GM18868 (cell line): ENCODE data around the gene DEPDC5.
"Not testable (repeated sequence)": the region's sequence is repeated elsewhere in the genome, so short reads cannot be mapped to it uniquely, and the experiment has no call there.

Experiments
- ATAC-seq: cut with Tn5 transposase; IDR thresholded peaks from one replicate; pipeline ENCODE4 v1.9.1; 2021; ENCODE audit warnings: mild to moderate bottlenecking, moderate library complexity; ENCODE audit not compliant: unreplicated experiment

The DEPDC5 gene

DNA sequence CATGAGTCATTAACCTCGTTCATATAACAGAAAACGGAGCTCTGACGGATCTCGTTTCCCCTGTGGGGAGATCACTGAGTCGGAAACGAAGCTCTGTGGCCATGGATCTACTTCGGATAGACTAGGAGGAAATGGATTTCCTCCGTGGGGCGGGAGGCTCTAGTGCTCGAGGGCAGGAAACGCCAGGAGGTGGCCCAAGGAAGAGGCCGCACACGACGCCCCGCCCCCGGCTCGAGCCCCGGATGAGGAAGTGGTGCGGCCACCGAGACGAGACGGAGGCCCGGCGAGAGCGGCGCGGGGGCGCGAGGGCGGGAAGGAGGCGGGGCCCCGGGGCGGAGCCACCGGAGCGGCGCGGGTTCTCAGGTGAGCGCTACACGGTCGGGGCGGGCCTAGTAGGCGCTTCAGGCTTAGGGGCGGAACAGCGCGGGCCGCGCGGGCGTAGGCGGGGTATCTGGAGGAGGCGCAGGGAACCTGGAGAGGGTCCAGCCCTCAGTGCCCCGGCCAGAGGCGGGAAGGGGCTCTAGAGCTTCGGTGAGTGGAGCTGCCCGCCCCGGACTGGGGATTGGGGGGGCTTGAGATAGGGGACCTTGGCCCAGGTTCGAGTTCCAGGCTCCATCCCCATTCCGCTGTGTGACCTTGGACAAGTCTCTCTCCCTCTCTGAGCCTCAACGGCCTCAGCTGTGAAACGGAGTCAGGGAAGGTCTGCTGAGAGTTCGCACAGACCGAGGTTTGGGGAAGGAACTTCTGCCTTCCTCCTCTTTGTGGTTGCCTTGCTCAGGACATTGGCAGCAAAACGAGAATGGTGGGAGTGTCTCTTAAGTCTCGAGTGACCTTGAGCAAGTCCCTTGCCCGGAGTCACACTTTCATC lies at the start of gene DEPDC5:
Gene DEPDC5 (plus strand): TSS at position 386 of the 868 bp plus-strand sequence. CDS start 903 bp downstream, outside the sequence.
- ATAC-seq, result peak; percentile 64

DNA sequence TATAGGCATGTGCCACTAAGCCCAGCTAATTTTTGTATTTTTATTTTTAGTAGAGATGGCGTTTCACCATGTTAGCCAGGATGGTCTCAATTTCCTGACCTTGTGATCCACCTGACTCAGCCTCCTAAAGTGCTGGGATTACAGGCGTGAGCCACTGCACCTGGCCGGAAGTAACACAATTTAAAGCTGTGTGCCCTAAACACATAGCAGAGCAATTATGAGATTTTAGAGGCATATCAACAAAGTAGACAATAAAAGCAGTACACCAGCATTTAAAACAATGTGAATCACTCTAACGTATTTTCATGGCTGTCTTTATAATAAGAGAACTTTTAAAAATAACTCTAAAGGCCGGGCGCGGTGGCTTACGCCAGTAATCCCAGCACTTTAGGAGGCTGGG lies 46.3 kb upstream of the DEPDC5 start:
- no peak for ATAC-seq

DNA sequence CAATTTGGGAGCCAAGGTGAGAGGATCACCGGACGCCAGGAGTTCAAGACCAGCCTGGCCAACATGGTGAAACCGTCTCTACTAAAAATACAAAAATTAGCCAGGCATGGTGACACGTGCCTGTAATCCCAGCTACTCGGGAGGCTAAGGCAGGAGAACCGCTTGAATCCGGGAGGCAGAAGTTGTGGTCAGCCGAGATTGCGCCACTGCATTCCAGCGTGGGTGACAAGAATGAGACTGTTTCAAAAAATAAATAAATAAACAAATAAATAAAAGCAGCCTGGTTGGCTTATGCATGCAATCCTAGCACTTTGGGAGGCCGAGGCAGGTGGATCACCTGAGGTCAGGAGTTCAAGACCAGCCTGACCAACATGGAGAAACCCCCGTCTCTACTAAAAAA lies 42.6 kb upstream of the DEPDC5 start:
- not testable (repeated sequence) for ATAC-seq

- no peak for ATAC-seq
Observed at GRCh38 chr22:31715147-31715778, 38.6 kb upstream of the DEPDC5 start.

- ATAC-seq, result no peak
Observed at GRCh38 chr22:31719850-31720471, 33.9 kb upstream of the DEPDC5 start.

DNA sequence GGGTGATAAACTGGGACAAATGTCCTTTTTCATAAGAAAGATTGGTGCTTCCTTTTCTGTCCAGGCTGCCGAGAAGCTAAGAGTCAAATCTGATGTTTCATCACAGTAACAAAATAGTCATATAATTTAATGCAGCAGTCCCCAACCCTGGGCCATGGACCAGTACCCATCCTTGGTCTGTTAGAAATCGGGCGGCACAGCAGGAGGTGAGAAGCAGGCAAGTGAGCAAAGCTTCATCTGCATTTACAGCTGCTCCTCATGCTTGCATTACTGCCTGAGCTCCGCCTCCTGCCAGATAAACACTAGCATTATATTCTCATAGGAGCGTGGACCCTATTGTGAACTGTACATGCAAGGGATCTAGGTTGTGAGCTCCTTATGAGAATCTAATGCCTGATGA lies 30.1 kb upstream of the DEPDC5 start:
- ATAC-seq, result no peak

DNA sequence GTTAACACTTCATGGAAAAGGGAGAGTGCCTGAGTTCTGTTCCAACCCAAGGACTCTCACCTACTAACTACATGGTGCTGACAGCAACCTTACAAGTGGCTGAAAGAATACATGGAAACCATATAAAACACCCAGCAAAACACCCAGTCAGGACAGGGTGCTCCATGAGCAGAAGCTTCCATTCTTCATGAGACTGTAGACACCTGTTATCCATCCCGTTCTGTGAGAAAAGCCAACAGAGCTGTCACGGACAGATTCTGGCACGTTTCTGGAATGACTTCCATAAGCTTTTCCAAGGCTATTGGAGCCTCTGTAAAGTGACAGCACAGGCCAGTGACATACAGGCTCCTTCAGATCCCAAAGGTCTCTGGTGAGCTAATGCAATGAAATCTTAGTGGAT lies 27.1 kb upstream of the DEPDC5 start:
- no peak for ATAC-seq

DNA sequence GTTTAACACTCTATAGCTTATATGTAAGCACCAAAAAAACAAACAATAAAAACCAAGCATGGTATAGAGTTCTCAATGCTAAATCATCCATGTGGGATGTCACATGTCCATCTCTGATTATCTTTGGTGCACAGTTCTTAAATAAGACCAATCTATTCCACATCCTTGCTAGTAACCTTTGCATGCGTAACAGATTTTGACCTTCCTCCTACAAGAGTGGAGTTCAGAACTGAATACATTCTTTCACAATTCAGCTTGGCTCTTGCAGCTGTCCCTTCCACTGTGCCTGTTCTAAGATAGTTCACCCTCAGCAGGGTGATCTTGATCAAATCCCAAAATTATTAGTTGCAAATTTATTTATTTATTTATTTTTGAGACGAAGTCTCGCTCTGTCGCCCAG lies 25.0 kb upstream of the DEPDC5 start:
- no peak for ATAC-seq

- ATAC-seq, result no peak
Observed at GRCh38 chr22:31730344-31730711, 23.5 kb upstream of the DEPDC5 start.

GRCh38 chr22:31732089-31732829 lies 21.6 kb upstream of the DEPDC5 start:
- no peak for ATAC-seq

DNA sequence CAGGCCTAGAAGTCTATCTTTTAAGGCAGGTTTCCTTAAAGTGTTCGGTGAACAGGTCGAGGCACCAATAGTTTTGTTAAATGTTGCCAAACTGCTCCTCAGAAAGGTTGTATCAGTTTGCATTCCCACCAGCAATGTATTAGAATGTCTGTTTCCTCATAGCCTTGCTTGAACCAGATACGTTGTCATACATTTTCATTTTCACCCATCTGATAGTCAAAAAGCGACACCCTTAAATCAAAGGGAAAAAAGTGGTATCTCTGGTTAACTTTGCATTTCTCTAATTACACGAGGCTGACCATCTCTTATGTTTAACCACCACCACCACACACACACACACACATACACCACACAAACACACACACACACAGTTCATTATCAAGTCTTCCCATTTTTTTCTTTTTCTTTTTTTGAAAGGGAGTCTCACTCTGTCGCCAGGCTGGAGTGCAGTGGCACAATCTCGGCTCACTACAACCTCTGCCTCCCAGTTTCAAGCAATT lies 20.2 kb upstream of the DEPDC5 start:
- ATAC-seq, result no peak

DNA sequence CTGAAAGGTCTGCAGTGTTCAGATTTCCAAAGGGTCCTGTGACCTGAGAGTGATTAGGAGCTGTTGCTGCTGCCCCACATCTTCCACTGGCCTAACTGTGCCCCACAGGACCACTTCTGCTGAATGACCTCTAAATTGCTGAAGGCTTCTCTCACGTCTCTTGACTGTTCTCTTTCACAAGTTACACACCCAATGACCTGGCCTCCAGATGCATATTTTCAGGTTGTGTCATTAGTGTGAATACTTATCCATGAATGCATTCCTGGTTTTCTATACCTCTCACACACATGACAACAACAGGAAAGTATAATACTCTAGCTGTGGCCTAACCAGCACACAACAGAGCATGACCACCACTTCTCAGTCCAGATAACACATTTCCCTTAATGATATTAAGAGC lies 19.3 kb upstream of the DEPDC5 start:
- no peak for ATAC-seq

DNA sequence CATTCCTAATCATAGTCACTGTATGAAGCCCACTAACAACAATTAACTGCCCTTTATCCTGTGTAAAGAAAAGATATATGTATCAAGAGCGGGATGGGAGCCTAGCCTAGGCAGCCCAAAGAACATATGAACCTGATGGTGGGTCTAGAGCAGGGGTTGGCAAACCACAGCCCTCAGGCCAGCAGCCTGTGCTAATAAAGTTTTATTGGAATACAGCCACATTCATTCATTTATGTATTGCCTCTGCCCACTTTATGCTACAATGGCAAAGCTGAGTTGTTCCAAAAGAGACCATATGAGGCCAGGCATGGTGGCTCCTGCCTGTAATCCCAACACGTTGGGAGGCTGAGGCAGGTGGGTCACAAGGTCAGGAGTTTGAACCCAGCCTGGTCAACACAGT lies 17.4 kb upstream of the DEPDC5 start:
- ATAC-seq, result no peak

GRCh38 chr22:31737932-31738331 lies 15.9 kb upstream of the DEPDC5 start:
- ATAC-seq, result no peak

GRCh38 chr22:31738566-31738965 lies 15.3 kb upstream of the DEPDC5 start:
- ATAC-seq, result no peak

GRCh38 chr22:31739795-31740201 lies 14.0 kb upstream of the DEPDC5 start:
- ATAC-seq, result no peak

DNA sequence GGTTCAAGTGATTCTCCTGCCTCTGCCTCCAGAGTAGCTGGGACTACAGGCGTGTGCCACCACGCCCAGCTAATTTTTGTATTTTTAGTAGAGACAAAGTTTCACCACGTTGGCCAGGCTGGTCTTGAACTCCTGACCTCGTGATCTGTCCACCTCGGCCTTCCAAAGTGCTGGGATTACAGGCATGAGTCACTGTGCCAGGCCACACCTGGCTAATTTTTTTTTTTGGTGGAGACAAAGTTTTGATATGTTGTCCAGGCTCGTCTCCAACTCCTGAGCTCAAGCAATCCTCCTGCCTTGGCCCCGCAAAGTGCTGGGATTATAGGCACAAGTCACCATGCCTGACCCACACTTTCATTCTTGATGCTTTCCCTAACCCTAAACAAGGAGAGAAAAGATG lies 13.5 kb upstream of the DEPDC5 start:
- ATAC-seq, result not testable (repeated sequence)

- ATAC-seq, result no peak
Observed at GRCh38 chr22:31742115-31742514, 11.7 kb upstream of the DEPDC5 start.

DNA sequence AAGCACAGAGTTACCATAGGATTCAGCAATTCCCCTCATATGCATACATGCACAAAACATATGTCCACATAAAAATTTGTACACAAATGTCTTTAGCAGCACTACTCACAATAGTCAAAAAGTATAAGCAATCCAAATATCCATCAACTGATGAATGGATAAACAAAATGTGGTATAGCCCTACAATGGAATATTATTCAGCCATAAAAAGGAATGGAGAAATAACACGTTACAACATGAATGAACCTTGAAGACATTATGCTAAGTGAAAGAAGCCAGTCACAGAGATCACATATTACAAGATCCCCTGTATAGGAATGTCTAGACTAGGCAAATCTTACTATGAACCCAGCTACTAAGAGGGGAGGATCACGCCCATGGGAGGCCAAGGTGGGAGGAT lies 11.1 kb upstream of the DEPDC5 start:
- ATAC-seq, result no peak

GRCh38 chr22:31743871-31744270 lies 9.9 kb upstream of the DEPDC5 start:
- ATAC-seq, result no peak

DNA sequence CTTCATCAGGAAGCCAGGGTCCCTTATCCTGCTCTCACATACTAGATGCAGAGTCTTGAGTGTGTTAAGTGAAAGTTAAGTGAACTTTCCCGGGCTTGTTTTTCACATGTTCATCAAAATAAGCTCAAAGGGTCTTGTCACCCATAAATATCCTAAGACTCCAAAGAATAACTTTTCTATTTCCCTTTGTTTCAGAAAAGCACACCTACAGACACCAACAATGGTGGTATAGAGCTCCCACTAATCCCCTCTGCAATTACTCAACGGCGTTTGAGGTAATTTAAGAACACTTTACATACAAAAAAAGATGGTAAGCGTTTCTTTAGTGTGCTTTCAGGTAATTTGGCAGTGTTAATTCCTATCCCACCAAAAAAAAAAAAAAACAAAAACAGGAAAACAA lies 6.4 kb upstream of the DEPDC5 start:
- no peak for ATAC-seq
